HepG2 (cell line): Measurements from ENCODE around the gene GPR152. TPM values are rescaled to one million over a fixed set of nuclear protein-coding genes. Genes with fewer than 3 reads are reported as not detected.
A peak's percentile ranks its signal among the peaks of the same experiment; 100 is the strongest.

Source experiments
- CCDC6 ChIP-seq: sonication (generic); formaldehyde crosslinking; IDR thresholded peaks from 2 replicates; pipeline ENCODE4 v1.8.1; 2022; ENCODE audit warnings: mild to moderate bottlenecking, missing genetic modification reagents, moderate library complexity
- HCFC1 ChIP-seq: fragments of 150-350 bp; IDR thresholded peaks from 2 replicates; pipeline ENCODE4 v1.6.1; 2014; ENCODE audit warnings: low read depth, low read length
- KLF12 ChIP-seq: sonication (generic); formaldehyde crosslinking; IDR thresholded peaks from 2 replicates; pipeline ENCODE4 v1.4.0; 2020; ENCODE audit warnings: missing genetic modification reagents, borderline replicate concordance
- MED1 ChIP-seq: sonication (generic); formaldehyde crosslinking; IDR thresholded peaks from 2 replicates; pipeline ENCODE4 v1.4.0; 2020; ENCODE audit warnings: missing genetic modification reagents
- NR1H2 ChIP-seq: sonication (generic); formaldehyde crosslinking; IDR thresholded peaks from 2 replicates; pipeline ENCODE4 v1.8.1; 2022; ENCODE audit warnings: low read depth, missing genetic modification reagents, borderline replicate concordance
- PHF8 ChIP-seq: sonication (generic); formaldehyde crosslinking; IDR thresholded peaks from 2 replicates; pipeline ENCODE4 v1.5.0; 2020; ENCODE audit warnings: missing genetic modification reagents
- RARA ChIP-seq: IDR thresholded peaks from 2 replicates; pipeline ENCODE4 v1.6.1; 2016; ENCODE audit warnings: missing genetic modification reagents, missing compliant biosample characterization
- SRSF4 ChIP-seq: fragments of 200-400 bp; formaldehyde crosslinking; IDR thresholded peaks from one replicate; pipeline ENCODE4 v1.6.1; 2018; ENCODE audit warnings: mild to moderate bottlenecking, low read depth, low read length, moderate library complexity; ENCODE audit not compliant: poor library complexity, severe bottlenecking
- ZFP36L1 ChIP-seq: sonication (generic); formaldehyde crosslinking; IDR thresholded peaks from 2 replicates; pipeline ENCODE4 v1.8.0; 2022; ENCODE audit warnings: mild to moderate bottlenecking, missing genetic modification reagents, moderate library complexity
- ZNF143 ChIP-seq: sonication (generic); formaldehyde crosslinking; IDR thresholded peaks from 2 replicates; pipeline ENCODE4 v1.4.0; 2020; ENCODE audit warnings: missing genetic modification reagents
- ZNF605 ChIP-seq: sonication (generic); formaldehyde crosslinking; IDR thresholded peaks from 2 replicates; pipeline ENCODE4 v1.8.0; 2022; ENCODE audit warnings: mild to moderate bottlenecking, missing genetic modification reagents
- ZNF788 ChIP-seq: sonication (generic); formaldehyde crosslinking; IDR thresholded peaks from 2 replicates; pipeline ENCODE4 v1.5.0; 2020; ENCODE audit warnings: mild to moderate bottlenecking, missing genetic modification reagents, borderline replicate concordance
- polyA plus RNA-seq, 8 experiments: library from polyadenylated mRNA; depleted of rRNA in 3 of 8; stranded (reverse) in 7 of 8; unstranded in 1 of 8; fragments of >200 nt; fragmentation: Illumina TruSeq in 4 of 8; extraction: Trizol in 4 of 8; gene quantifications; 2 replicates each; pipeline versions ENCODE4 v1.2.1 to v1.2.3, GENCODE V29; 2011 to 2016; ENCODE audit warnings: low read depth in 4 of 8, missing spikeins in 1 of 8, mixed read lengths in 1 of 8; ENCODE audit not compliant: insufficient read depth in 1 of 8
- total RNA-seq, 5 experiments: library from RNA; depleted of rRNA; stranded (reverse); fragments of >200 nt; fragmentation: Illumina TruSeq; extraction: Trizol; gene quantifications; 2 replicates each; pipeline ENCODE4 v1.2.3, GENCODE V29; 2016; ENCODE audit warnings: low read depth in 1 of 5
- TF ChIP-seq, protein P1 (sequence below): sonication (generic); formaldehyde crosslinking; IDR thresholded peaks from 2 replicates; pipeline ENCODE4 v1.4.0; 2020; ENCODE audit warnings: missing genetic modification reagents
- TF ChIP-seq, protein P2 (sequence below): sonication (generic); formaldehyde crosslinking; IDR thresholded peaks from 2 replicates; pipeline ENCODE4 v1.5.0; 2020; ENCODE audit warnings: mild to moderate bottlenecking, missing genetic modification reagents
- TF ChIP-seq, protein P3 (sequence below): IDR thresholded peaks from 2 replicates; pipeline ENCODE4 v1.6.1; 2016; ENCODE audit warnings: missing compliant biosample characterization, missing genetic modification reagents, borderline replicate concordance
- TF ChIP-seq, protein P4 (sequence below): sonication (generic); formaldehyde crosslinking; IDR thresholded peaks from 2 replicates; pipeline ENCODE4 v1.8.1; 2023; ENCODE audit warnings: mild to moderate bottlenecking, missing genetic modification reagents
- TF ChIP-seq, protein P5 (sequence below): sonication (generic); formaldehyde crosslinking; IDR thresholded peaks from 2 replicates; pipeline ENCODE4 v1.8.1; 2022; ENCODE audit warnings: low read depth, mild to moderate bottlenecking, missing genetic modification reagents
- TF ChIP-seq, protein P6 (sequence below): sonication (generic); formaldehyde crosslinking; IDR thresholded peaks from 2 replicates; pipeline ENCODE4 v1.4.0; 2020; ENCODE audit warnings: mild to moderate bottlenecking, missing genetic modification reagents

GPR152 gene
- total and polyA plus RNA-seq, 2 of the 13 experiments (the other 11 are each of a cell fraction or from before 2014, with no cell fraction given), result not detected

DNA sequence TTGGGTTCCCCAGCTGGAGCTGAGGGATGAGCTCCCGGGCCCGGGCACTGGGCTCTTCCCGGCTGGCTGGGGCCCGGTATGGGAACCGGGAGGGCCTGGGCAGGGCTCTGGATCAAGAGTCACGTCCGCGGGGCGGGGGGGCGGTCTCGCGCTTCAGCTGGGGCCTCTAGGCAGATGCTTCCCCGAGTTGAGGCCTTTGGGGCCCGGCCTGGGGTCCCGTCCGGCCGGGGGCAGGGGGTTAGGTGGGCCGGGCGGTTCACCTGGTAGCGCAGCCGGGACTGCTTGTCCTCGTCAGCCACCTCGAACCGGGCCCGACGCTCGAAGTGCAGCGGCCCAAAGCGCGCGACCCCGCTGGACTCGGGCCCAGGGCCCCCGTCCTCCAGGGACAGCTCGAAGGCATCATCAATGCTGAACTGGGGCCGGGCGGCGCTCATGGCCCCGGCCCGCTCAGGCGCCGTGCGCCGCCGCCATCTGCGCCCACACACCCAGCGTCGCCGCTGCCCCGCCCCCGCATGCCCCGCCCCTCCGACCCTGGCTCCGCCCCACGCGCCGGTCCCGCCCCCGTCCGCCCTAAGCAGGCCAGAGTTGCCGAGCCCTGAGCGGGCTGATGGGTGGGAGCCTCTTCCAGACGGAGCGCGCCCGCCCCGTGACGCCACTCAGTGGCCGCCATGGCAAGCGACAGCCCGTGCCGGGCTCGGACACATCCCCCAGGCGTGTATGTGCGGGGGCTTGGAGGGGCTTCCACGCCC, 16.4 kb upstream of the GPR152 start, which contains the start of gene TMEM134 (continued):
- TF ChIP-seq, protein P1, sequence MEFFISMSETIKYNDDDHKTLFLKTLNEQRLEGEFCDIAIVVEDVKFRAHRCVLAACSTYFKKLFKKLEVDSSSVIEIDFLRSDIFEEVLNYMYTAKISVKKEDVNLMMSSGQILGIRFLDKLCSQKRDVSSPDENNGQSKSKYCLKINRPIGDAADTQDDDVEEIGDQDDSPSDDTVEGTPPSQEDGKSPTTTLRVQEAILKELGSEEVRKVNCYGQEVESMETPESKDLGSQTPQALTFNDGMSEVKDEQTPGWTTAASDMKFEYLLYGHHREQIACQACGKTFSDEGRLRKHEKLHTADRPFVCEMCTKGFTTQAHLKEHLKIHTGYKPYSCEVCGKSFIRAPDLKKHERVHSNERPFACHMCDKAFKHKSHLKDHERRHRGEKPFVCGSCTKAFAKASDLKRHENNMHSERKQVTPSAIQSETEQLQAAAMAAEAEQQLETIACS, result peak; percentile 22; the same call in 1 of the 2 replicates
- TF ChIP-seq MED1, result peak; percentile 67
- peak; percentile 56; the same call in 1 of the 2 replicates for TF ChIP-seq HCFC1
- TF ChIP-seq ZFP36L1 (CRISPR knock-in tag), result peak; percentile 83; the same call in 1 of the 2 replicates
- peak; percentile 83; the same call in 1 of the 2 replicates for TF ChIP-seq ZNF788 (CRISPR knock-in tag)
- TF ChIP-seq ZNF143 (CRISPR knock-in tag), result peak; percentile 63
- TF ChIP-seq, protein P2, sequence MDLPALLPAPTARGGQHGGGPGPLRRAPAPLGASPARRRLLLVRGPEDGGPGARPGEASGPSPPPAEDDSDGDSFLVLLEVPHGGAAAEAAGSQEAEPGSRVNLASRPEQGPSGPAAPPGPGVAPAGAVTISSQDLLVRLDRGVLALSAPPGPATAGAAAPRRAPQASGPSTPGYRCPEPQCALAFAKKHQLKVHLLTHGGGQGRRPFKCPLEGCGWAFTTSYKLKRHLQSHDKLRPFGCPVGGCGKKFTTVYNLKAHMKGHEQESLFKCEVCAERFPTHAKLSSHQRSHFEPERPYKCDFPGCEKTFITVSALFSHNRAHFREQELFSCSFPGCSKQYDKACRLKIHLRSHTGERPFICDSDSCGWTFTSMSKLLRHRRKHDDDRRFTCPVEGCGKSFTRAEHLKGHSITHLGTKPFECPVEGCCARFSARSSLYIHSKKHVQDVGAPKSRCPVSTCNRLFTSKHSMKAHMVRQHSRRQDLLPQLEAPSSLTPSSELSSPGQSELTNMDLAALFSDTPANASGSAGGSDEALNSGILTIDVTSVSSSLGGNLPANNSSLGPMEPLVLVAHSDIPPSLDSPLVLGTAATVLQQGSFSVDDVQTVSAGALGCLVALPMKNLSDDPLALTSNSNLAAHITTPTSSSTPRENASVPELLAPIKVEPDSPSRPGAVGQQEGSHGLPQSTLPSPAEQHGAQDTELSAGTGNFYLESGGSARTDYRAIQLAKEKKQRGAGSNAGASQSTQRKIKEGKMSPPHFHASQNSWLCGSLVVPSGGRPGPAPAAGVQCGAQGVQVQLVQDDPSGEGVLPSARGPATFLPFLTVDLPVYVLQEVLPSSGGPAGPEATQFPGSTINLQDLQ (CRISPR knock-in tag), result peak; percentile 44; the same call in 1 of the 2 replicates
- TF ChIP-seq, protein P3, sequence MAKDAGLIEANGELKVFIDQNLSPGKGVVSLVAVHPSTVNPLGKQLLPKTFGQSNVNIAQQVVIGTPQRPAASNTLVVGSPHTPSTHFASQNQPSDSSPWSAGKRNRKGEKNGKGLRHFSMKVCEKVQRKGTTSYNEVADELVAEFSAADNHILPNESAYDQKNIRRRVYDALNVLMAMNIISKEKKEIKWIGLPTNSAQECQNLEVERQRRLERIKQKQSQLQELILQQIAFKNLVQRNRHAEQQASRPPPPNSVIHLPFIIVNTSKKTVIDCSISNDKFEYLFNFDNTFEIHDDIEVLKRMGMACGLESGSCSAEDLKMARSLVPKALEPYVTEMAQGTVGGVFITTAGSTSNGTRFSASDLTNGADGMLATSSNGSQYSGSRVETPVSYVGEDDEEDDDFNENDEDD, result peak; percentile 64; the same call in 1 of the 2 replicates
- TF ChIP-seq, protein P4, sequence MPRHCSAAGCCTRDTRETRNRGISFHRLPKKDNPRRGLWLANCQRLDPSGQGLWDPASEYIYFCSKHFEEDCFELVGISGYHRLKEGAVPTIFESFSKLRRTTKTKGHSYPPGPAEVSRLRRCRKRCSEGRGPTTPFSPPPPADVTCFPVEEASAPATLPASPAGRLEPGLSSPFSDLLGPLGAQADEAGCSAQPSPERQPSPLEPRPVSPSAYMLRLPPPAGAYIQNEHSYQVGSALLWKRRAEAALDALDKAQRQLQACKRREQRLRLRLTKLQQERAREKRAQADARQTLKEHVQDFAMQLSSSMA (CRISPR knock-in tag), result peak; percentile 40; the same call in 1 of the 2 replicates
- TF ChIP-seq RARA, result peak; percentile 29; the same call in 1 of the 2 replicates
- 0 out of 2 replicates have a peak, but pooled peaks have one; percentile 31 for TF ChIP-seq NR1H2 (CRISPR knock-in tag)
- TF ChIP-seq ZNF605, result peak; percentile 83
- peak; percentile 77 for TF ChIP-seq PHF8 (CRISPR knock-in tag)
- TF ChIP-seq KLF12 (CRISPR knock-in tag), result peak; percentile 74; the same call in 1 of the 2 replicates
- no peak for TF ChIP-seq SRSF4
- TF ChIP-seq, protein P5, sequence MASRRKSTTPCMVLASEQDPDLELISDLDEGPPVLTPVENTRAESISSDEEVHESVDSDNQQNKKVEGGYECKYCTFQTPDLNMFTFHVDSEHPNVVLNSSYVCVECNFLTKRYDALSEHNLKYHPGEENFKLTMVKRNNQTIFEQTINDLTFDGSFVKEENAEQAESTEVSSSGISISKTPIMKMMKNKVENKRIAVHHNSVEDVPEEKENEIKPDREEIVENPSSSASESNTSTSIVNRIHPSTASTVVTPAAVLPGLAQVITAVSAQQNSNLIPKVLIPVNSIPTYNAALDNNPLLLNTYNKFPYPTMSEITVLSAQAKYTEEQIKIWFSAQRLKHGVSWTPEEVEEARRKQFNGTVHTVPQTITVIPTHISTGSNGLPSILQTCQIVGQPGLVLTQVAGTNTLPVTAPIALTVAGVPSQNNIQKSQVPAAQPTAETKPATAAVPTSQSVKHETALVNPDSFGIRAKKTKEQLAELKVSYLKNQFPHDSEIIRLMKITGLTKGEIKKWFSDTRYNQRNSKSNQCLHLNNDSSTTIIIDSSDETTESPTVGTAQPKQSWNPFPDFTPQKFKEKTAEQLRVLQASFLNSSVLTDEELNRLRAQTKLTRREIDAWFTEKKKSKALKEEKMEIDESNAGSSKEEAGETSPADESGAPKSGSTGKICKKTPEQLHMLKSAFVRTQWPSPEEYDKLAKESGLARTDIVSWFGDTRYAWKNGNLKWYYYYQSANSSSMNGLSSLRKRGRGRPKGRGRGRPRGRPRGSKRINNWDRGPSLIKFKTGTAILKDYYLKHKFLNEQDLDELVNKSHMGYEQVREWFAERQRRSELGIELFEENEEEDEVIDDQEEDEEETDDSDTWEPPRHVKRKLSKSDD (CRISPR knock-in tag), result peak; percentile 88; the same call in 1 of the 2 replicates
- peak; percentile 59; the same call in 1 of the 2 replicates for TF ChIP-seq CCDC6
- TF ChIP-seq, protein P6, sequence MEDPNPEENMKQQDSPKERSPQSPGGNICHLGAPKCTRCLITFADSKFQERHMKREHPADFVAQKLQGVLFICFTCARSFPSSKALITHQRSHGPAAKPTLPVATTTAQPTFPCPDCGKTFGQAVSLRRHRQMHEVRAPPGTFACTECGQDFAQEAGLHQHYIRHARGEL (CRISPR knock-in tag), result no peak
